Embryonic facial prominence (tissue), 1 donor: ENCODE data around the gene NDST1.
A peak's percentile ranks its signal among the peaks of the same experiment; 100 is the strongest.

Experiments
- DNase-seq: peaks from one replicate; pipeline ENCODE4 v3.0.0-alpha.2; 2016; ENCODE audit errors: extremely low spot score

Gene NDST1

DNA sequence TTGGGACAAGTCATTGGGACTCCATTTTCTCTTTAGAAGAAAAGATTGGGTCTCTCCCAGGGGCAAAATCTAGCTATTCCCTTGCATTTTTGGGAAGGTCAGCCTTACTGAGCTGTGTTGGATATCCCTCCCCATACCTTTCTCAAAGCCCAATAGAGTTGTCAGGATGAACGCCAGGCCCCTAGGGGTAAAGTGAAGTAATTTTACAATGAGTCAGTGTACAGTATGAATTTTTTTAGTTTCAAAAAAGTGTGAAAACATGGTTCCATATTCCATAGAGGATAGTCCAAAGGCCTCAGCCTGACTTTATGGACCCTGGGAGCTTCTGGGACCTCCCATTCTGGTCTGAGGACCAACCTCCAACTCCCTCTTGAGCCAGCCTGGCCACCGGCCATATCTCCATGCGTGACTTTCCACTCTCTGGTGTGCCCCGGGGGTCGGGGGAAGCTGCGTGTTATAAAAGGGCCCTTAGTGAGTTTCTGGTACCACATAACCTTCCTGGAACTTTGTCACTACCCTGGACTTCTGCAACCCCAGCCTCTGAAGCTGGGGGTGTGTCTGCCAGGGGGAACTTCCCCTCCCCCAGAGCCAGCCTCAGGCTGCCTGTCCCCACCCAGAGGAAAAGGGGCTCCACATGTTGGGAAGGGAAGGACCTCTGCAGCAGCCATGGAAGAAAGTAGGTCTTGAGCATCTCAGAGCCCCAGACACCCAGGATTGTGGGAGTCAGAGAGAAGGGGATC is 80.1 kb downstream of the NDST1 start:
- DNase-seq: no peak

DNA sequence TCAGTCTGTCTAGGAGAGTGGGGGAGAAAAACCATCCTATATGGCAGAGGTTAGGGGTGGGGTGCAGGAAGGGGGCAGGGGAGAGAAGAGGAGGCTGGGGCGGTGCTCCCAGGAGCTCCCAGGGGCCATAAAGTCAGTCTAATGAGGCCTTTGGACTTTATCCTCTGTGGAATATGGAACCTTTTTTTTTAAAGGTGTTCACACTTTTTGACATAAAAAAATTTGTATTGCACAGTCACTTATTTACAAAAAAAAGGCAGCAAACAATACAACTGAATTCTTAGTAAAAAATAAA is 80.6 kb downstream of the NDST1 start:
- DNase-seq: no peak

DNA sequence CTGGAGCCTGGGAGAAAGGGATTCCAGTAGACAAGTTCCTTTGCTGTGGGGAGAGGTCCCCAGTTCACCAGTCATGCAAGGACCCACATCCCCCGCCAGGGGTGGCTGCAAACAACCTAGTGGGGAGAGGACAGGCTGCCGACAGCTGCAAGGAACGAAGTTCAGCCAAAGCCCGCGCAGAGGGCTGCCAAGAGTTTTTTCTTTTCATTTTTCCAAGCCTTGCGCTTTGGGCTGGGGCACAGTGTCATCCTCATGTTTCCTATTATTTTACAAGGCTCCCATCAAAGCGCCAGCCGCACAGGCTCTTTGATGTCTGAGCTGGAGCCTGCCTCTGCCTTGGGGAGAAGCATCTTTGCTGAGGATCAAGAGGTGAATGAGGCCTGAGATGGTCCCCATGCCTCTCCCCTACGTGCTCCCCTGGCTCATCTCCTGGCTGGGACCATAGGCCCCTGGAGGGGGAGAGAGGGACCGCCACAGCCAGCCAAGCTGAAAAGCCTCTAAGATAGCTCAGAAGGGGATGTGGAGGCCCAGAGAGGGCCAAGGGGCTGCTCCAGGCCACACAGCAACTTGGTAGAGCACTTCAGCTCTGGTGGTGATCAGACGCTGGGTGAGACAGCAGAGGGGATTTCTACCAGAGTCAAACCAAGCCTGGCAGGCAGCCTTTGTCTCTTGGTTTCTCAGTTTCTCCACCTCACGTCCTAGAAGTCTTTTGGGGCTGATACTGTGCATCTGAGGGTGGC is 82.1 kb downstream of the NDST1 start:
- DNase-seq: peak; percentile 73

DNA sequence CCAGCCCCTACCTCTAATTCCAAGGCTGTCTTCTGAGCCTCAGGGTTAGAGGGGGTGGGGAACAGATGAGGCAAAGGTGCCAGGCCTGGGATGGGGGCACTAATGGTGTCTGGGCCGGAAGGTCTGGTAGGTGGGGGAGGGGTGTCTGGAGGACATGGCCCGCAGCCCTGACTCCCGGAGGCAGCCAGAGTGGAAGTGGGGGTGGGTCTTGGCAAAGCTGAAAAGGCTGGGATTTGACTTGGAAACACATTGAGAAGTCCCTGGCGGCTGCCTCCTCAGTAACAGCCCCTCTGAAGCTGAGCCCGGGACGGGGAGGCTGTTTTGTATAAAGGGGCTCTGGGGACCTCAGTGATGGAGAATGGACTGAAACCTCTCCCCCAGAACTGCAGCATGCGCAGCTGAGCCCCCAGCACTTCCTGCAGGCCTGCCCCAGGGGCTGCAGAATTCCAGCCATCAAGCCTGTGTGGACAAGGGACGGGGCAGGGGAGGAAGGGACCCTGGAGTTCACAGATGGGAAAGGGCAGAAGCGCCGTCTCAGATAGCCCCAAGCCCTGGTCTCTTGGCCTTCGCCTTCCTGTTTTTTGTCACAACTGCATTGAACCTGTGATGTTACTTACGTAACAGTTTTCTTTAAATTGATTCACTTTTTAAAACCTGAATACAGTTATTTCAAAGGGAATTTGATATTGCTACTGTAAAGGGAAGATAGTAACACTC is 83.2 kb downstream of the NDST1 start:
- DNase-seq: peak; percentile 53

DNA sequence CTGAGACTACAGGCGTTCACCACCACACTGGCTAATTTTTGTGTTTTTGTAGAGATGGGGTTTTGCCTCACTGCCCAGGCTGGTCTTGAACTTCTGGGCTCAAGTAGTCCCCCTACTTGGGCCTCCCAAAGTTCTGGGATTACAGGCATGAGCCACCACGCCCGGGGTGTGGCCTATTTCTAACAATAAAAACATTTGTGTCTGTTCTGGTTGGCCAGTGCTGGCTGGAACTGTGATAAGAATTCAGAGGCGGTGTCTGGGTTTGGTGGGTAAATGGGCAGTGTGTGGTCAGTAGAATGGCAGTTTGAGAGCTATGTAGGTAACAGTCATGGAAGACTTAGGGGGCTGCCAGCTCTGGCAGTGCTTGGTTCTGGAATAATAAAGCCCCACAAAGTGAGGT is 85.7 kb downstream of the NDST1 start:
- DNase-seq: no peak

DNA sequence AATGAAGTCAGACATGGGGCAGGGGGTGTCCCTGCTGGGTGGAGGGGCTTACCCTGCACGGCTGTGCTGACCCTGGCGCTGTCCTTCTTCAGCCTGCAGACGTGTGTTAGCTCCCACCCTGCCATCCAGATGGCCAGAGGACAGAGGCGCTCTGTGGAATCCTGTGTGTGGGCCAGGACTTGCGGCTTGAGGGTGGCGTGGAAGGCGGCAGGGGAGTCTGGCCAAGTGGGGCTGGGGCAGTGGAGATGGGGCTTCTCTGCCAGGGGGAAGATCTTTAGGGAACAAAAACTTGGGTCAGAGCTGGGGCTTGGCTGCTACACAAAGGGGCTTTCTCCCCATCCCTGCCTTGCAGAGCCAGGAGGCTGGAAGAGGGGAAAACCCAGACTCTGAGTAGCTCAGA is 86.1 kb downstream of the NDST1 start:
- DNase-seq: no peak

DNA sequence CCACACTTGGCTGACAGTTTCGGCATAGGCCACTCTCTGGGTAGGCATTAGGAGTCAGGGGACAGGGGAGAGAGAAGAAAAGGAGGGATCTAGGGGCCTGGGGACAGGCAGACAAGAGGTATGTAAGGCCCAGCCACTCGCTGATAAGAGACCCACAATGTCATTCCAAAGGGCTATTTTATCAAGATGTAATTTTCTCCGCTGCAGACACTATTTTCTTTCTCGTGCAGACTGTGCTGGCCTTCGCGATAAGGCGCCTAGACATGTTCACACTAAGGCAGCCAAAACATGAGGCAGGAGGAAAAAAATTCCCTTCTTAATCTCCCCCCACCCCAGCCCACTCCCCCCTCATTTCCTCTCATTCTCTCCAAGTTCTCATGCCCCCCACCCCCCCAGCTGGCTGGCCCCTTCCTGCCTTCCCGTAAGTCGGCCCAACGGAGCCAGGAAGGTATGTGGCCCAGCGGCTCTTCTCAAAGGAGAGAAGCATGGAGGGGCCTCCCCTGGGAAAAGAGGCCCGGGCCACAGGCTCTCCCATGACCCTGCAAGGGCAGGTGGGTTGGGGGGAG is 87.6 kb downstream of the NDST1 start:
- no peak for DNase-seq

DNA sequence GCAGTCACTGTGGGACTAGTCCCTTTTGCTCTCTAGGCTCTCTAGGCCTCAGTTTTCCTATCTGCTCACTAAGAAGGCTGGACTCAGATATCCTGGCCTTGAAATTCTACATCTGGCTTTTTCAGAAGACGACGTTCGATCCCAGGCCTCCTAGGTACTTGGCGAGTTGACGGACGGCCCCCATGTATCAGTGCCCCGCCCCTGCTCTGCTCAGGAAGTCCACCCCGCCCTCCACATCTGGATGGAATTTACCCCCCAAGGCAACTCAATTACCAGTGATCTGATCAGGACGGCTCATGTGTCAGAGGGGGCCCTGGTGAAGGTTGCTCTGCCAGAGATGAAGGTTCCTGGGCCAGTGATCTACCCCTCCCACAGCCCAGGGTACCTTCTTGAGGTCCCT is 88.4 kb downstream of the NDST1 start:
- peak; percentile 69 for DNase-seq

DNA sequence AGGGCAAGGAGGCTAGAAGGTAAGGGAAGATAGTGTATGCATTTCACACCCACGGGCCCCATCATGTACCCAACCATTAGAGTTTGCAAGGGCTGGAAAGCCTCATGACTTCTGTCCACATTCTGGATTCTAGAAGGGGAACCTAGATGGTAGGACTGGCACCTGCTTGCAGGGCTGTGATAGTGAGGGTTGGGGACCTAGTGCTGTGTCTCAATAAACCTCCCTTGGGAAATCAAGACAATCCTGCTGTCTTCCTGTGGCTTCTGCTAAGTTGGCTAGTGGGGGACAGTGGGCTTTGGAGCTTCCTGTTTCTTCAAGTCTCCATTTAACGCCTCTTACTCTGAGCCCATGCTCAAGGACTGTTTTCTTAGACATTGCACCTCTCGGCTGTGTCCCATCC is 88.9 kb downstream of the NDST1 start:
- no peak for DNase-seq

DNA sequence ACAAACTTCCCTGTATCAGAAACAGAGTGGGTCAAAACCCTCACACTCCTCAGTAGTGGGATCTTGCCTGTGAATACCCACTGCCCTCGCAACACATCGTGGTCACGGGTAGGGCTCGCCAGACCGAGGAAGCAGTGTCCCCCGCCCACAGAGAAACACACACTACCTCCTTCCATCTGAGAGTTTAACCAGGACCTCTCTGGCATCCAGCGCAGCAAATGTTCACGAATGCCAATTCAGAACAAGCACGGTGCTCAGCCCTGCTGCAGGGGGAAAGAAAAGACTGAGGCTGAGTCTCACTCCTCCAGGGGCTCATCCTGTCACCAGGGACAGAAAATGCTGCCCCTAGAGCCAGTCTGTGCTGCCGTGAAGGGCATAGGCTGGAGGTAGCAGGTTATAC is 90.1 kb downstream of the NDST1 start:
- no peak for DNase-seq

DNA sequence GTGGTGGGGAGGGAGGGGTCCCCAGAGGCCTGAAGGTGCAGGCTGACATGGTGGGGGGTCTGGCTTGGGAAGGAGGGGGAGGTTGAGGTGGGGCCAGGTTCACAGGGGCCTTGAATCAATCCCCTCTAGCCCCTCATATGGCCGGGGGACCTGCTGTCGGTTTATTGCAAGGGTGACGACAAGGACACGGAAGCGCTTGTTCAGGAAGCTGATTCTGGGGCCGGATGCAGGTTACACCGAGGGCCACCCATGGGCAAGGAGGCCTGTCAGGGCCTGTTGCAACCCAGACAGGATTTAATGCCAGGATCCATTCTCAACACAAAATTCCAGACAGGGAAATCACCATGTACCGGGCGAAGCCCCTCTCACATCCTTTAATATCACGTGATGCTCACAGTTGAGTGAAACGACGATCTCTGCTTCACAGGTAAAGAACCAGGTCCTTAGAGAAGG is 90.9 kb downstream of the NDST1 start:
- DNase-seq: no peak

DNA sequence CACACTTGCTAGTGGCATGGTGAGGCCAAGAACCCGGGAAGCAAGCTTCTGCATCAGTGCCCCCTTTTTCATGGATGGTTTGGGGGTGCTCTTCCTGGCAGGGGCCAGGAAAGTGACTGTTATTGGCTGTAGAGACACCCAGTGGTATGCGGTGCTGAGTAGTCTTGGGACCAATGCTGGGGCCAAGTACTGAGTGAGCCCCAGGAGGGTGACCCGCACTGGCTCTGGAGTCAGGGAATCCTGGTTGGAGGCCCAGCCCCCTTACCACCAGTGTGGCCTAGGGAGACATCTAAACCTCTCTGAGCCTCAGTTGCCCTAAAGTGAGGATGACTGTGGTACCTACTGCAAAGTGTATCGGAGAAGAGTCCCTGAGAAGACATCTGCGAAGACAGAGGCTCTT is 91.3 kb downstream of the NDST1 start:
- DNase-seq: no peak

DNA sequence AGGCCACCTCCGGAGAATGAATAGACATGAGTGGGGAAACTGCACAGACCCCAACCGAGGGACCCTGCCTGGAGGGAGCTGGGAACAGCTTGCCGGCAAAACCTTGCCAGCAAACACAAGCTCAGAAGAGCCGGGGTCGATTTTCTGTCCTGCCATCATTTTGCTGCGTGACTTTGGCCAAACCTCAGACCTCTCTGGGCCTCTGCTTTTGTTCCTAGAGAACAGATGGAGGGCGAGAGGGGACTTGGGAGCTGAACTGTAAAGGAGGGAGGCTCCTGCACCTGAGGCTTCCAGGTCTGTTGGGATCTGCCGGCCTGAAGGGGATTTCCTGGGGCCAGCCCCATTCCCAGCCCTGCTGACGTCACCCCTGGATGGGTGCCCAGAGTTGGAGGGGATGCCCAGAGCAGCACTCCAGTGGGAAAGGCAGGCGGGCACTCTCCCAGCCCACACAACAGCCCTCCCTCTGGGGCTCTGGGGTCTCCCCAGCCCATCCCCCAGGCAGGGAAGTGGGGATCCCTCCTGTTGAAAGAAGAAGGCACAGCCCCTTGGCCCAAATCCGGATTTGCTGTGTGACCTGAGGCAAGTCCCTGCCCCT is 92.1 kb downstream of the NDST1 start:
- no peak for DNase-seq

DNA sequence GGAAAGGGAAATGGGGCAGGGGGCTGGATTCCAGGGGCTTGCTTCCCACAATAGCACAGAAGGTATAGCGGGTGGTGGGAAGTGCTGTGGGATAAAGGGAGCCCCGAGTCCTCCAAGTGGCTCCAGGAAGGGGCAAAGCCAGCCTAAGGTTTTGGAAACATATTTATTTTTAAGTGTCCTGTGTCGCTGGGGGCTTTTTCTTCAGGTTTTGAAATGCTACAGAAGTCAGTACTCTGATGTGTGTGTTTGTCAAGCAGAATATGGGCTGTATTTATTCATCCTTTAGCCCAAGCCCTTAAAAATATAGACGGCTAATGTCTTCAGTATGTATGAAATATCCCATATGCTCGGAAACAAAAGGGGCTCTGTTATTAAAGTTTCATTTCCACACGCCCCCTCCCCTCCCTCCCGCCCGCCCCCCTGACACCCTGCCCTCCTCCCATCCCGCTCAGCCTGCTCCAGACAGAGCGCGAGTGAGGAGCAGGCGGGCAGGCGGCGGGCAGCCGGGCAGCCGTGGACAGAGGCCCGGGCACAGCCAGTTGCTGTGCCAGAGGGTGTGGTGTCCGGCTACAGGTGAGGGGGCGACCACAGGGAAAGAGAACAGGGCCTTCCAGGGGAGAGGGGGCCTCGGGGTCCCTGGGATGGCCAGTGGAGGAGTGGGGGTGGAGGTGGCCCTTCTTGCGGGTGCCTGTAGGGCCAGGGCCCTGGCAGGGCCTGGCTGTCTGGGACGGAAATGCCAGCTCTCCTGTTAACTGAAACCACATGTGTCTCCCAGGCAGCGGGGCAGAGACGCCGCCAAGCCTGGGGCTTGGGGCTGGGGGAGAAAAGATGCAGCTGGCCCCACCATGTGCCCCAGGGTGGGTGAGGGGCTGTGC is 92.9 kb downstream of the NDST1 start:
- peak; percentile 66 for DNase-seq

DNA sequence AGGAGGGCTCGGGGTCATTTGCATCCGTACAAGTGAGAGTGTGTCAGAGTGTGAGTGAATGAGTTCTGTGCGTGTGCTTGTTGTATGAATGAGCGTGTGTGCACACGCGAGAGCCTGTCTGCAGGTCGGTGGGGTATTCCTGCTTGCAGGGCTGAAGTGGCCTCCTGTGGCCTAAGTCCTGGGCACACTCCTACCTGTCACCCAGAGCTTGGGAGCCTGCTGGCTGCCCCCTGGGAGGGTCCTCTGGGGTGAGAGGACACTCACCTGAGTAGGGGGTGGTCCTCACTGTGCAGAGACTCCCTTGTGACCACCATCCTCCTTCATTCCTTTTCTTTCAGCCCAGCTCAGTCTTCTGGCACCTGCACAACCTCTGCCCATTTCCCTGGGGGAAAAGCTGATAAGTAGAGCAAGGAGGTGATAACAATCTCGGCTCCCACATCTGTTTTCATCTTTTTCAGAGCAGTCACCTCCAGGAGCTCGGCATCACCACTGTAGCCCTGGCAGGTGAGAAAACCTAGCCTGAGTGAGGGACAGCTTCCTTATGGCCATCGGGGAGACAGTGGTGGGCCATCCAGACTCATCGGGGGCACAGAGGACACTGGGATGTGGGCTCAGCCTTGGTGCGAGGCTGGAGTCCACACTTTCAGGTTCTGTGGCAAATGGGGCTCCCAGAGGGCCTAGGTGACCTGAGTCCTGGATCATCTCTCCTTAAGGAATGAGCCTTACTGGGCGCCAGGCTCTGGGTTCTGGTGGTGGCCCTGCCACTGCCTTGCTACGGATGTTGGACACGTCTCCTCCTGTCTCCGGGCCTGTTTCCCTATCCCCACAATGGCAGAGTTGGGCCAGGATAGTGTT is 93.8 kb downstream of the NDST1 start:
- no peak for DNase-seq

DNA sequence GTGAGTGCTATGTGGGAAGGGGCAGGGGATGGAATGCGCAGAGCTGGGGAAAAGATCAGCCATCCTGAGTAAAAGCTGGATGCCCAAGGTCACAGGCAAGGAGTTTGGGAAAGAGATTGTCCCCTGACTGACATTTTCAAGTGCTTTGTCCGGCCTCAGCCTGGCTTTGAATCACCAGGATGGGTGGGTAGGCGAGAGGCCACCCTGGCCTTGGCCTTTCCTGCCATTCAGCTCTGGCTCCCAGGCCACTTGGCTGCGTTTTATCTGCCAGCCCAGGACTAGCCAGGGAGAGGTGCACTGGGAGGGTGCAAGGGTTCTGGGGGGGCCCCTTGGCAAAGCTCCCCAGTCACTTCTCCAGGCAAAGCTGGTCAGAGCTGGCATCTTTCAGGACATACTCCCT is 95.1 kb downstream of the NDST1 start:
- DNase-seq: no peak

DNA sequence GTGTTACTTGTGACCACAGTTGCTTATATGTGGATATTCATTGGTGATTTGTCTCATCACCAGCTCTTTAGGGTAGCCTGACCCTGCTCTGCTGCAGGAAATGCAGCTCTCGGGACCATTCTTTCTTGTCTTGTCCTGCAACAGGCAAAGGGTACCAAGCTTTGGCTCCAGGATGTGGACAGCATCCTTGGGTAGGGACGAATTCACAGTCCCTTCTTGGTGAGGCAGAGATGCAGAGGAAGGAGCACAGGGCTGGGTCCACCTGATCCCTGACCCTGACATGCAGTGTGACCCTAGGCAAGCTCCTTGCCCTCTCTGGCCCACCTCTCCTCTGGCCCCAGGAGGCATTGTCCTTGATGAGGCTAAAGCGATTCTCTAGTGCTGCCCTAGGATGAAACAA is 95.6 kb downstream of the NDST1 start:
- no peak for DNase-seq

DNA sequence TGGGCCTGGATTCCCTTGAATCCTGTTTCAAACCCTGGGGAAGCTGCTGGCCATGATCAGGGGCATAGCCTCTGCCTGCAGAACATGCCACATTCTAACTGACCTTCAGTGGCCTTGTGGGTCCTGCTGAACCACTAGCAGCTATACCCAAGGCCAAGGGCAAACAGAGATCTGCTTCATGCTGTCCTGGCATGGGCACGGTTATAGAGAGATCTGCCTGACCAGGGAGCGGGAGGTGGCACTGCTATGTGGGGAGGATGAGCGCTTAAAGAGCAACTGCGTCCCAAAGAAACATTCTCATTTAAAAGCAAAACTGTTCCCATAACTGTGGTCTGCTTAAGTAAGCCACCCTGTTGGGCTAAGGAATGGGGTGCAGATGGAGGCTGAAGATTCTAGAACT is 96.1 kb downstream of the NDST1 start:
- no peak for DNase-seq

DNA sequence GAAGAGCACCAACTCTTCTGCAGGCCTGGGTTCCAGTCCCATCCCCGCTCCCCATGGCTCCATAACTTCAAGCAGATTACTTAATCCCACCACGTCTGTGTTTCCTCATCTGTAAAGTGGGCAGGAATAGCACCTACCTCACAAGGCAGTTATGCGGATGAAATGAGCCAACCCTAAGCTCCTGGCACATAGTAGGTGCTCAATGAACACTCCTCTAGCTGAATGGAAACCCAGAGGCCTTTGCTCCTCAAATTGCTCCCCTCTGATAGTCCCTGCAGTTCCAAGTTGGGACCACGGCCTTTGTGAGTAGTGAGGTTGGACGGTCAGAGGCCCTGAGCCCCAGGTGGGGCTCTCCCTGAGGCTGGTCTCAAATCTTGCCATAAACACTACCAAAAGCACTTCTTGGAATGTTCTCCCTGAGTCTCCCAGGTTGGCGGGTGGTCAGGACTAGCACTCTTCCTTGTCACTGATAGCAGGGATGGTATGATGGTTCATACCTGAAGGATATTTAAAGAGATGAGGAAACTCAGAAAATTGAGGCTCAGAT is 97.0 kb downstream of the NDST1 start:
- DNase-seq: no peak

DNA sequence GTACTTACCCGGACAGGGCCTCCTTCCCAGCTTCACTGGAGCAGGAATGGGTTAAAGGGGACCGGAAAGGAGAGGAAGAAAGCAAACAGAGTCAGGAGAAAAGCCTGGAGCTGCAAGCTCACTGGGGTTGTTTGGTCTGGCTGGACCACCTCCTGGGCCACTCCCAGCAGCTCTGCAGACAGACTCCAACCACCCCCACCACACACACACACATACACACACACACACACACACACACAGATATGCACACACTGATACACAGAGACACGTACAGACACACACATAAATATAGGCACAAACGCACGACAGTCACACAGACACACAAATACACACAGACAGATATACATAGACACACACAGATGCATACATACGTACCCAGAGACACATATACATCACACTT is 97.6 kb downstream of the NDST1 start:
- DNase-seq: no peak
